Liver (tissue), 3 donors: Measurements from ENCODE around the gene IRAK3.

Experiments
- JUND ChIP-seq, 2 donors: IDR thresholded peaks; 2 replicates each; pipeline ENCODE4 v1.6.1; 2016; ENCODE audit warnings: antibody characterized with exemption in 2 of 2
- TAF1 ChIP-seq: conservative IDR thresholded peaks from 2 replicates; pipeline ENCODE4 v1.6.1; 2016; ENCODE audit warnings: antibody characterized with exemption, mild to moderate bottlenecking
- TF ChIP-seq, protein P1 (sequence below): fragments of 150-350 bp; IDR thresholded peaks from 2 replicates; pipeline ENCODE4 v1.5.1; 2017; ENCODE audit warnings: improper control_type of control experiment, low read depth, low read length; ENCODE audit not compliant: missing input control
- TF ChIP-seq, protein P2 (sequence below): IDR thresholded peaks from 2 replicates; pipeline ENCODE4 v1.6.1; 2016; ENCODE audit warnings: antibody characterized with exemption
- donor health status: healthy.
- donor health status: healthy.

DNA sequence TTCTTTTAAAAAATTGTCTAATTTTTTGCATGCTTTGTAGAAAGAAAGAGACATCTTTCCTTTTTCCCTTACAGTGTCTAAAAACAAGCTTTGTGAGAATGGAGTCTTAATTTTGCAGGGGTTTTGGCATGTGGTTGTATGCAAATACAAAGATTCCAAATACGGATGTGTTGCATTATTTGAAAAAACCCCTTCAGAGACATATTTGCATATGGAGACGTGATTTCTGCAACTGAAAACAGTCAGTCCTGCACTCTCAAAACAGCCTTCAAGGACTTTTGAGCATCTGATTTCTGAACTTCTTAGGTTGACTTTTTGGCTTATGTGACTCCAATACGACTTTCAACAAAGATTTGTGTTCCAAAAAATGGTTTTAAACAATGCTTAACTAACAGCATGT is 7.8 kb downstream of the IRAK3 start:
- TF ChIP-seq, protein P1, sequence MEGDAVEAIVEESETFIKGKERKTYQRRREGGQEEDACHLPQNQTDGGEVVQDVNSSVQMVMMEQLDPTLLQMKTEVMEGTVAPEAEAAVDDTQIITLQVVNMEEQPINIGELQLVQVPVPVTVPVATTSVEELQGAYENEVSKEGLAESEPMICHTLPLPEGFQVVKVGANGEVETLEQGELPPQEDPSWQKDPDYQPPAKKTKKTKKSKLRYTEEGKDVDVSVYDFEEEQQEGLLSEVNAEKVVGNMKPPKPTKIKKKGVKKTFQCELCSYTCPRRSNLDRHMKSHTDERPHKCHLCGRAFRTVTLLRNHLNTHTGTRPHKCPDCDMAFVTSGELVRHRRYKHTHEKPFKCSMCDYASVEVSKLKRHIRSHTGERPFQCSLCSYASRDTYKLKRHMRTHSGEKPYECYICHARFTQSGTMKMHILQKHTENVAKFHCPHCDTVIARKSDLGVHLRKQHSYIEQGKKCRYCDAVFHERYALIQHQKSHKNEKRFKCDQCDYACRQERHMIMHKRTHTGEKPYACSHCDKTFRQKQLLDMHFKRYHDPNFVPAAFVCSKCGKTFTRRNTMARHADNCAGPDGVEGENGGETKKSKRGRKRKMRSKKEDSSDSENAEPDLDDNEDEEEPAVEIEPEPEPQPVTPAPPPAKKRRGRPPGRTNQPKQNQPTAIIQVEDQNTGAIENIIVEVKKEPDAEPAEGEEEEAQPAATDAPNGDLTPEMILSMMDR: no peak
- no peak for TF ChIP-seq JUND (IDR thresholded peaks at IDR 0.05)
- TF ChIP-seq TAF1: no peak
- TF ChIP-seq, protein P2, sequence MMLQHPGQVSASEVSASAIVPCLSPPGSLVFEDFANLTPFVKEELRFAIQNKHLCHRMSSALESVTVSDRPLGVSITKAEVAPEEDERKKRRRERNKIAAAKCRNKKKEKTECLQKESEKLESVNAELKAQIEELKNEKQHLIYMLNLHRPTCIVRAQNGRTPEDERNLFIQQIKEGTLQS: no peak
